Activated CD8-positive, alpha-beta T cell treated with anti-CD3 and anti-CD28 coated beads, Interleukin-2, amount 10 ng/mL, durations not matched to agents 7 days and 5 days (primary cell): ENCODE measurements around the gene SEMA3F. TPM values are rescaled to one million over a fixed set of nuclear protein-coding genes. Genes with fewer than 3 reads are reported as not detected.
"Not testable (repeated sequence)": the region's sequence is repeated elsewhere in the genome, so short reads cannot be mapped to it uniquely, and the experiment has no call there.

Source experiments
- ATAC-seq: fragments of 150-1000 bp; cut with Tn5 transposase; one replicate; pipeline ENCODE4 v1.10.0; 2021; ENCODE audit warnings: moderate library complexity
- CTCF ChIA-PET: fragments of 350-600 bp; sonication (Branson Sonifier 250); formaldehyde crosslinking; loops from one replicate; lab custom pipeline; 2021; ENCODE audit warnings: antibody characterized with exemption; lab: Charles Lee
- POLR2A ChIA-PET: fragments of 350-600 bp; sonication (Branson Sonifier 250); formaldehyde crosslinking; loops from one replicate; lab custom pipeline; 2021; ENCODE audit warnings: antibody characterized with exemption; lab: Charles Lee
- DNase-seq: peaks from one replicate; pipeline ENCODE4 v3.0.0-alpha.2; 2020
- H3K27ac Mint-ChIP-seq: one replicate; pipeline ENCODE4 v1.8.0; 2021; ENCODE audit warnings: mild to moderate bottlenecking, mixed read lengths
- H3K27me3 Mint-ChIP-seq: one replicate; pipeline ENCODE4 v1.8.0; 2021; ENCODE audit warnings: low read depth, mixed read lengths
- H3K36me3 Mint-ChIP-seq: one replicate; pipeline ENCODE4 v1.8.0; 2021; ENCODE audit warnings: low read depth, mixed read lengths
- H3K4me1 Mint-ChIP-seq: one replicate; pipeline ENCODE4 v1.8.0; 2021; ENCODE audit warnings: low read depth, mixed read lengths
- H3K4me3 Mint-ChIP-seq: one replicate; pipeline ENCODE4 v1.8.0; 2021; ENCODE audit warnings: mild to moderate bottlenecking, mixed read lengths
- H3K9me3 Mint-ChIP-seq: one replicate; pipeline ENCODE4 v1.8.0; 2022; ENCODE audit warnings: mixed read lengths; ENCODE audit not compliant: insufficient read depth
- total RNA-seq, 2 experiments: library from RNA; stranded (reverse); gene quantifications; one replicate each; pipeline ENCODE4 v1.2.3, GENCODE V29; 2021

SEMA3F gene
- total RNA-seq, 2 experiments from 2014 or later = not detected

DNA sequence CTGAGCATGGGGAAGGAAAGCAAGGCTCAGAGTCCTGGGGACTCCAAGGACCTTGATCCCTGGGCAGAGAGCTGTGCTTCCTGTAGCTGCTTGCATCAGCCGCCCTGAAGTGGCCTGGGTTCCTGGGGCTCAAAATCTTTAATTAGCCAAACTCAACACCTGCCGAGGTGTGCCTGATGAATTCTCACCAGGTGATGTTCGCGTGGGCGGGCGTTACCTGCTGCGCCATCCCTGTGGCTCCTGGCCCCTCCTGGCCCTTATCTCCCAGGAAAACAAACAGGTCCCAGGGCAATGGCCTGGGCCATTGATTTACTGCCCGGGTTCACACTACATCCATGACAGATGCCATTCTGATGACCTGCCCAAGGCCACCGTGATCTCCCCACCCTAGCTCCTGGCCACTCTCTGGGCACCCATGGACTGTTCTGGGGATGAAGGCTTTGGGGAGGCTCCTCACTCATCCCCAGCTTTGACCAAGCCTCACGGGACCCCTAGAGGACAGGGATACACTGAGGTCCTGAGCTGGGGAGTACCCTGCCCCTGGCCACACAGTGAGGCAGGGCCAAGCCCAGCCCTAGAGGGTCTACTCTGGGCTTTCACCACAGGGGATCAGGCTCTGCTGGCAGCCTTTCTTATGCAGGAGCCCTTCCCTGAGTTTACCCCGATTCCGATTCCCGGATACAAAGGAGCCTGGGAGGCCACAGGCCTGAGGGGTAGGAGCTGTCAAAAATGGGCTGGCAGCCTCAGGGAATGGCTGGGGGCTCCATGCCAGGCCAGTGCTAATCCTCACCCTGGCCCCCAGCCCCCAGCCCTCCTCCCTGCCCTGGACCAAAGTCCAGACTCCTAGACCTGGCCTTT is 55.6 kb downstream of the SEMA3F start:
- H3K36me3 Mint-ChIP-seq = no peaks in the 10 kb centered on the region
- ATAC-seq (no peak), DNase-seq (no peak)
- H3K4me1 Mint-ChIP-seq = peaks cover 5% of the 10 kb centered on the region
- H3K9me3 Mint-ChIP-seq = no peaks in the 10 kb centered on the region
- H3K27me3 Mint-ChIP-seq = peaks cover 15% of the 10 kb centered on the region
- ChIA-PET POLR2A (no interaction called here), CTCF (interaction anchor here (0.7 to 2.3 kb wide), 5 partner anchors 15 to 36 kb away, joined by 3 to 8 read pairs (median 7); no protein-coding TSS in a partner anchor)
- no peak overlapping the region for H3K4me3 Mint-ChIP-seq
- no peak overlapping the region for H3K27ac Mint-ChIP-seq

DNA sequence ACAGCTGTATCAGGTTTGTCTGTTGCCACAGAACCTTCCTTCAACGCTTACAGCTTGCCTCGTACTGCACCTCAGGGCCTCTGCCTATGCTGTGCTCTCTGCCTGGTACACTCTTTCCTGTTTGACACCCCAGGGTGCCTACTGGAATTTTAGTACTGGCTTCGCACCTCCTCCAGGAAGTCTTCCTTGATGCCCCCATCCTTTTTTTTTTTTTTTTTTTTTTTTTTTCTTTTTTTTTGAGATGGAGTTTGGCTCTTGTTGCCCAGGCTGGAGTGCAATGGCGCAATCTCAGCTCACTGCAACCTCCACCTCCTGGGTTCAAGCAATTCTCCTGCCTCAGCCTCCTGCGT is 56.2 kb downstream of the SEMA3F start:
- peaks cover 12% of the 10 kb centered on the region for H3K27me3 Mint-ChIP-seq
- H3K27ac Mint-ChIP-seq, ATAC-seq, DNase-seq, H3K9me3 Mint-ChIP-seq, H3K4me1 Mint-ChIP-seq, H3K4me3 Mint-ChIP-seq, H3K36me3 Mint-ChIP-seq: not testable (repeated sequence)
- POLR2A ChIA-PET = interaction anchor here (0.6 to 1.7 kb wide), 2 partner anchors 12 to 17 kb away, joined by 3 to 5 read pairs; no protein-coding TSS in a partner anchor
- CTCF ChIA-PET = interaction anchor here (1.1 to 1.9 kb wide), 3 partner anchors 14 to 36 kb away, joined by 3 to 7 read pairs (median 5); no protein-coding TSS in a partner anchor

DNA sequence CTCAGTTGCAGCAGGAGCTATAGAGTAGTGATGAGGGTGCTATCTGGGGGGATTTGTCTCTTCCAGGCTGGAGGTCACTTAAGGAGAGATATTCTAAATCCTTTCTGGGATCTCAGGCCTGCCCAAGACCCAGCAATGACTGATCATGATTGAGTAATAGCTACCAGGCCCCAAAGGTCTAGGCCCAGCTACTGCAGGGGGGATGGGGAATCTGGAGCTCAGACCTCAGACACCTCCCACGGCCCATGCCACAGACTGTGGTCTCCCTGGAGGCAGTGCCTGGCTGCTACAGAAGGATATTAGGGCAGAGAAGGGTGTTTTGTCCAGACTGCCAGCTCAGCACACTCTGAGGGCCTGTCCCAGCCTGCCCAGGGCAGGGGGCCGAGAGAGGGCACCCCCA is 56.8 kb downstream of the SEMA3F start:
- H3K36me3 Mint-ChIP-seq = no peaks in the 10 kb centered on the region

DNA sequence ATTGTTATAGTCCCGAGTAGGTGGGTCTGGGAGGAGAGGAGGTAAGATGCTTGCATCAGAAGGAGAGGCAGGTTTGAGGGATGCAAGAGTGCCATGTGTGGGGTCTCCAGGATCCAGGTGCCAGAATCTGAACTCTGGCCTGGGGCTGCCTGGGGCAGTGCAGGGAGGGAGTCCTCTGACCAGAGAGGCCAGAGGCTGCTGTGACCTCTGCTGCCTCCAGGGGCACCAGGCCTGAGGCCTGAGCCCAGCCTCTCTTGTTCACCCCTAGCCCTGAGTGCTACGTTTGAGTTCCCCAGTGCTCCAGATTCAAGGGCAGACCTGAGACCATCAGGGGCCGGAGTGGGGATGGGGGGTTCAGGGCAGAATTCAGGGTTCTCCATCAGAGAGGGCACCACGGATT is 57.4 kb downstream of the SEMA3F start:
- no peaks in the 10 kb centered on the region for H3K9me3 Mint-ChIP-seq
- no peaks in the 10 kb centered on the region for H3K36me3 Mint-ChIP-seq
- H3K27ac Mint-ChIP-seq = no peak overlapping the region
- H3K4me3 Mint-ChIP-seq = no peak overlapping the region
- ATAC-seq = no peak
- no peak for DNase-seq
- ChIA-PET CTCF (interaction anchor here (1.9 kb wide), 1 partner anchor 13 kb away, joined by 7 read pairs; no protein-coding TSS in a partner anchor), POLR2A (interaction anchor here (1.7 kb wide), 1 partner anchor 18 kb away, joined by 5 read pairs; no protein-coding TSS in a partner anchor)
- peaks cover 5% of the 10 kb centered on the region for H3K27me3 Mint-ChIP-seq
- peaks cover 5% of the 10 kb centered on the region for H3K4me1 Mint-ChIP-seq

More for the DNA sequence above, 56.8 kb downstream of the SEMA3F start:
- Mint-ChIP-seq H3K27me3 (peaks cover 6% of the 10 kb centered on the region), H3K9me3 (no peaks in the 10 kb centered on the region), H3K4me1 (peaks cover 5% of the 10 kb centered on the region), H3K27ac (no peak overlapping the region), H3K4me3 (no peak overlapping the region)
- no peak for DNase-seq
- ChIA-PET CTCF (interaction anchor here (1.1 to 1.9 kb wide), 2 partner anchors 14 to 17 kb away, joined by 3 to 7 read pairs; no protein-coding TSS in a partner anchor), POLR2A (interaction anchor here (0.6 to 1.7 kb wide), 2 partner anchors 12 to 17 kb away, joined by 3 to 5 read pairs; no protein-coding TSS in a partner anchor)
- no peak for ATAC-seq

DNA sequence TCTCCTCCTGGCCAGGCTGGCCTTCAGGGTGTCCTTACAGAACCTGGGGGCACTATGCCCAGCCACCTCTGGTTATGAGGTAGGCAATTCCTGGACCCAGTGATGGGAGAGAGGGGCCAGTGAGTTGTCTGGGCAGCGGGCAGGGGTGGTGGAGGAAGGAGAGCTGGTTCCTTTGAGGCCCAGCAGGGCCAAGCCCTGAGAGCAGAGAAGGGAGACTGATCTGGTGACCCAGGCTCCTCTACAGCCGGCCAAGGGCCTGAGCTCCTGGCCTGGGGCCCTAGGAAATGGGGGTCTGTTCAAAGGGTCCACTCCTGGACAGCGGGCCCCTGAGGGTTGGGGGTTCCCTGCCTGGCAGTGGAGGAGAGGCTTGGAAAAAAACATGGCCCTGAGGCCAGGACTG is 57.8 kb downstream of the SEMA3F start:
- H3K4me3 Mint-ChIP-seq = no peak overlapping the region
- ATAC-seq (no peak), DNase-seq (no peak)
- CTCF ChIA-PET = no interaction called here
- peaks cover 3% of the 10 kb centered on the region for H3K27me3 Mint-ChIP-seq
- H3K27ac Mint-ChIP-seq = no peak overlapping the region
- peaks cover 5% of the 10 kb centered on the region for H3K4me1 Mint-ChIP-seq
- POLR2A ChIA-PET = interaction anchor here (1.7 kb wide), 1 partner anchor 18 kb away, joined by 5 read pairs; no protein-coding TSS in a partner anchor
- H3K9me3 Mint-ChIP-seq = no peaks in the 10 kb centered on the region
- H3K36me3 Mint-ChIP-seq = no peaks in the 10 kb centered on the region

DNA sequence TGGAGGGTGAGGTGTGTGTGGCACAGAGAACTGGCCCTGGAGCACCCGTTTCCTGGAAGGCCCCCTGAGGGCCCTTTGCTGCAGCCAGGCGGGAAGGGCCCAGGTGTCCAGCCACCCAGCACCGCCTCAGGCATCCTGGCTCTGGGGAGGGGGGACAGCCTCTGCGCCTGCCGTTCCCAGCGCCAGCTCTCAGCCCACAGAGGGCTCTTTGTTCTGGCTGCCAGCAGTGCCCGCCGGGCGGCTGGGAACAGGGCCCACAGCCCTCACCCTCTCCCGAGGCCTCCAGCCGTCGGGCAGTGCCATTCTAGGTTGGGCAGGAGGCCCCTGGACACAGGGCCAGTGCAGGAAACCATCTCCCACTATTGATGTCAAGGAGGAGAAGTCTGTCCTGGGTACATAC is 58.2 kb downstream of the SEMA3F start:
- Mint-ChIP-seq H3K36me3 (no peaks in the 10 kb centered on the region), H3K27me3 (peaks cover 3% of the 10 kb centered on the region), H3K4me3 (no peak overlapping the region), H3K9me3 (no peaks in the 10 kb centered on the region), H3K4me1 (peaks cover 5% of the 10 kb centered on the region), H3K27ac (no peak overlapping the region)
- POLR2A ChIA-PET = no interaction called here
- CTCF ChIA-PET = interaction anchor here (1.3 kb wide), 1 partner anchor 19 kb away, joined by 4 read pairs; no protein-coding TSS in a partner anchor
- DNase-seq (no peak), ATAC-seq (no peak)

DNA sequence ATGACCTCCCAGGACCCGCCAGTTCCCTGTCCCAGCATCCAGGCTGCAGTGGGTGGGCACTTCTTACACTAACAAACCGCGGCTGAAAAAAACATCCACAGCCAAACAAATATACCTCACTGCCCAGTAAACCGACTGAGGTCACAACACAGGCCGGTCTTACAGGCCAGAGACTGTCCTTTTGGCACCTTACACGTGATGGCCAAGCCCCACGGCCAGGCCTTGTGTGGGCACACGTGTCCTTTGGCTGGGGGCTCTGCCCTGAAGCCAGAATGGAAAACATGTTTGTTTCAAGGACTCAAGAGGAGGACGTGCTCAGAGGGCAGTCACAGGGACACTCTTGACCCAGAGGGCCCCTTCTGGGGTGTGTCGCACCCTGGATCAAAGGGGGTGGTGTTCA is 59.7 kb downstream of the SEMA3F start:
- Mint-ChIP-seq H3K27ac (no peak overlapping the region), H3K4me1 (peaks cover 5% of the 10 kb centered on the region), H3K4me3 (no peak overlapping the region), H3K27me3 (no peaks in the 10 kb centered on the region), H3K9me3 (no peaks in the 10 kb centered on the region), H3K36me3 (no peaks in the 10 kb centered on the region)
- ATAC-seq = no peak
- POLR2A ChIA-PET = no interaction called here
- DNase-seq = no peak
- CTCF ChIA-PET = interaction anchor here (0.7 to 1.8 kb wide), 3 partner anchors 11 to 21 kb away, joined by 3 to 5 read pairs (median 4); no protein-coding TSS in a partner anchor

DNA sequence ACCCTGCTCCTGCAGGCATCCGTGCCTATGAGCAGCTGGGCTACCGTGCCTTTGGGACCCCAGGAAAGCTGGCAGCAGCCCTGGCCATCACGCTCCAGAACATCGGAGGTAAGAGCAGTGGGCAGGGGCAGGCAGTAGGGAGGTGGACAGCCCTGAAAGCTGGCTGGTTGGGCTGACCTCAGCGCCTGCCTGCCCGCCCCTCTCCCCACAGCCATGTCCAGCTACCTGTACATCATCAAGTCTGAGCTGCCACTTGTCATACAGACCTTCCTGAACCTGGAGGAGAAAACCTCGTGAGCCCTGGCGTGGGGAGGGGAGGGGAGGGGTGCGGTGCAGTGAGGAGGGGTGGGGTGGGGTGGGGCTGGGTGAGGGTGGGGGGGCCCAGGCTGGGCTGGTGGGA is 60.4 kb downstream of the SEMA3F start:
- ATAC-seq (no peak), DNase-seq (no peak)
- no peak overlapping the region for H3K27ac Mint-ChIP-seq
- no peaks in the 10 kb centered on the region for H3K27me3 Mint-ChIP-seq
- peaks cover 8% of the 10 kb centered on the region for H3K4me1 Mint-ChIP-seq
- no peaks in the 10 kb centered on the region for H3K9me3 Mint-ChIP-seq
- no peaks in the 10 kb centered on the region for H3K36me3 Mint-ChIP-seq
- POLR2A ChIA-PET = no interaction called here
- CTCF ChIA-PET = interaction anchor here (0.7 to 1.8 kb wide), 4 partner anchors 10 to 31 kb away, joined by 3 to 5 read pairs (median 4); no protein-coding TSS in a partner anchor
- no peak overlapping the region for H3K4me3 Mint-ChIP-seq

DNA sequence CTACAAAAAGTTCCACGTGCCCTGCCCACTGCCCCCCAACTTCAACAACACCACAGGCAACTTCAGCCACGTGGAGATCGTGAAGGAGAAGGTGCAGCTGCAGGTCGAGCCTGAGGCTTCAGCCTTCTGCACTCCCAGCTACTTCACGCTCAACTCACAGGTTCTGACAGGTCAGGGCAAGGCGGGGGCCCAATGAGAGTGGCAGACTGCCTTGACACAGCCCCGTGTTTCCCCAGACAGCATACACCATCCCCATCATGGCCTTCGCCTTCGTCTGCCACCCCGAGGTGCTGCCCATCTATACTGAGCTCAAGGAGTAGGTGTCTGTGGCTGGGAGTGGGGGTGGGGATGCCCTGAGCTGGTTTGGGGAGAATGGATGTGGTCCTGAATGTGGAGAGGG is 62.6 kb downstream of the SEMA3F start:
- no peak overlapping the region for H3K27ac Mint-ChIP-seq
- H3K36me3 Mint-ChIP-seq = no peaks in the 10 kb centered on the region
- ChIA-PET POLR2A (interaction anchor here (1.4 to 1.8 kb wide), 2 partner anchors 9 to 23 kb away, joined by 3 to 4 read pairs; no protein-coding TSS in a partner anchor), CTCF (interaction anchor here (0.9 kb wide), 1 partner anchor 47 kb away, joined by 3 read pairs; no protein-coding TSS in a partner anchor)
- H3K9me3 Mint-ChIP-seq = no peaks in the 10 kb centered on the region
- H3K27me3 Mint-ChIP-seq = no peaks in the 10 kb centered on the region
- H3K4me1 Mint-ChIP-seq = peaks cover 9% of the 10 kb centered on the region
- no peak overlapping the region for H3K4me3 Mint-ChIP-seq
- no peak for DNase-seq
- ATAC-seq = no peak

DNA sequence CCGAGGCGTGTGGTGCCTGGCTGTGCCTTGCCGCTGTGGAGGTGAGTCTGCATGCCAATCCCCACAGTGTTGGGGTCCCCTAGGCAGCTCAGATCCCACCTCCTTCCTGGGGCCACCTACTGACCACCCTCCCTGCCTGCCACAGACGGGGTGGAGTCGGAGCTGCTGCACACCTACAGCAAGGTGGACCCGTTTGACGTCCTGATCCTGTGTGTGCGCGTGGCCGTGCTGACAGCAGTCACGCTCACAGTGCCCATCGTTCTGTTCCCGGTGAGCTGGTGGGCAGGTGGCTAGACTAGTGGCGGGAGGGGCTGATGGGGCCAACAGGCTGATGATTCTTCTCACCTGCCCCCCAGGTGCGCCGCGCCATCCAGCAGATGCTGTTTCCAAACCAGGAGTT is 63.3 kb downstream of the SEMA3F start:
- H3K9me3 Mint-ChIP-seq = no peaks in the 10 kb centered on the region
- no peak overlapping the region for H3K4me3 Mint-ChIP-seq
- no peak for ATAC-seq
- POLR2A ChIA-PET = interaction anchor here (1.4 to 1.8 kb wide), 2 partner anchors 8 to 24 kb away, joined by 3 to 4 read pairs; no protein-coding TSS in a partner anchor
- no peak for DNase-seq
- H3K27ac Mint-ChIP-seq = no peak overlapping the region
- H3K36me3 Mint-ChIP-seq = no peaks in the 10 kb centered on the region
- peaks cover 9% of the 10 kb centered on the region for H3K4me1 Mint-ChIP-seq
- CTCF ChIA-PET = interaction anchor here (0.9 to 4.4 kb wide), 2 partner anchors 25 to 28 kb away, joined by 3 to 49 read pairs; partner anchors contain the start of gene GNAT1
- peaks cover 3% of the 10 kb centered on the region for H3K27me3 Mint-ChIP-seq

DNA sequence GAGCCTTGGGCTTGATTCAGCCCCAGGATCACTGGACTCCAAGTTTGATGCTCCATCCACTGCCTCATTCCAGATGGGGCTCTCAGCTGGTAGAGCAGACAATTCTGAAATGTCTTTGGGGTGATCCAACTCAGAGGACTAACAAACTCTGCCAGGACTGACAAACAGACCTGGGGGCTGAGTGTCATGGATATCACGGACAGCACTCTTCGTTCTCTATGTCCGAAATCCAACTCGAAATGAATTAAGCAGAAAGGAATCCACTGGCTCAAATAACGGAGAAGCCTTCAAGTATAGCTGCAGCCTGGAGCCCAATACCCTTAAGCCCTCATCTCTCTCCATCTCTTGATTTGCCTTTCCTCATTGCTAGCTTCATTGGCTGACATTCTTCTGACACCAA is 64.2 kb downstream of the SEMA3F start:
- Mint-ChIP-seq H3K4me1 (peaks cover 9% of the 10 kb centered on the region), H3K4me3 (no peak overlapping the region), H3K27ac (no peak overlapping the region), H3K9me3 (no peaks in the 10 kb centered on the region), H3K36me3 (no peaks in the 10 kb centered on the region), H3K27me3 (peaks cover 8% of the 10 kb centered on the region)
- CTCF ChIA-PET = interaction anchor here (0.9 to 4.4 kb wide), 4 partner anchors 19 to 27 kb away, joined by 3 to 49 read pairs (median 3); partner anchors contain the start of gene GNAT1
- ATAC-seq = no peak
- DNase-seq = no peak
- POLR2A ChIA-PET = no interaction called here
